GM12874 (cell line): ENCODE data around the gene ZNRF2.

Experiments
- CTCF ChIP-seq: IDR thresholded peaks from 2 replicates; pipeline ENCODE4 v1.5.1; 2011; ENCODE audit warnings: low read depth, mild to moderate bottlenecking, control low read depth, low read length, moderate library complexity; ENCODE audit not compliant: insufficient read depth

ZNRF2 gene

GRCh38 chr7:30335763-30336487, 51.5 kb downstream of the ZNRF2 start:
- TF ChIP-seq CTCF = no peak

GRCh38 chr7:30344513-30344912, 60.1 kb downstream of the ZNRF2 start:
- TF ChIP-seq CTCF = no peak

- no peak for TF ChIP-seq CTCF
Observed at GRCh38 chr7:30347226-30348082, 63.1 kb downstream of the ZNRF2 start.

GRCh38 chr7:30348083-30348560, 63.7 kb downstream of the ZNRF2 start:
- TF ChIP-seq CTCF = no peak

GRCh38 chr7:30349170-30349569, 64.8 kb downstream of the ZNRF2 start:
- no peak for TF ChIP-seq CTCF

- no peak for TF ChIP-seq CTCF
Observed at GRCh38 chr7:30349816-30350215, 65.4 kb downstream of the ZNRF2 start.

GRCh38 chr7:30351286-30351685, 66.9 kb downstream of the ZNRF2 start:
- TF ChIP-seq CTCF = no peak
